DMS153 (cell line): ENCODE measurements around the gene SEMA3F.

Experiments
- DNase-seq: peaks from one replicate; lab custom pipeline; 2025; lab: John Stamatoyannopoulos, UW

SEMA3F gene

DNA sequence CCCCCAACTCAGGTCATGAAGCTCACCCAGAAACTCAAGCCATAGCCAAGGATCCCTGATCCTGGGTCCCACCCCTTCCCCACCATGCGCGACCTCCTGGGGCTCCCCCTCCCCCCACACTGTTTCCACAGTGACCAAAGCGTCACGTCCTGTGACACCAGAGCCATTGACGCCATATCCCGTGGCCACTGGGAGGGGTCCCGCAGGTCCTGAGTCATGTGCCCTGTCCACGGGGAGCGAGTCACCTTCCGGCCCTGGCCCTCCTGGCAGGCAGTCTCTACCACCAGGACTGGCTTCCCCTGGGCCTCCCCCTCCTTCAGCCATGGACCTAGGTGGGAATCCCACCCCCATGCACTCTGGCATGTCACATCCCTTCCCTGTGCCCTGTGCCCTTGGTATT lies 15.6 kb downstream of the SEMA3F start:
- DNase-seq, result no peak

DNA sequence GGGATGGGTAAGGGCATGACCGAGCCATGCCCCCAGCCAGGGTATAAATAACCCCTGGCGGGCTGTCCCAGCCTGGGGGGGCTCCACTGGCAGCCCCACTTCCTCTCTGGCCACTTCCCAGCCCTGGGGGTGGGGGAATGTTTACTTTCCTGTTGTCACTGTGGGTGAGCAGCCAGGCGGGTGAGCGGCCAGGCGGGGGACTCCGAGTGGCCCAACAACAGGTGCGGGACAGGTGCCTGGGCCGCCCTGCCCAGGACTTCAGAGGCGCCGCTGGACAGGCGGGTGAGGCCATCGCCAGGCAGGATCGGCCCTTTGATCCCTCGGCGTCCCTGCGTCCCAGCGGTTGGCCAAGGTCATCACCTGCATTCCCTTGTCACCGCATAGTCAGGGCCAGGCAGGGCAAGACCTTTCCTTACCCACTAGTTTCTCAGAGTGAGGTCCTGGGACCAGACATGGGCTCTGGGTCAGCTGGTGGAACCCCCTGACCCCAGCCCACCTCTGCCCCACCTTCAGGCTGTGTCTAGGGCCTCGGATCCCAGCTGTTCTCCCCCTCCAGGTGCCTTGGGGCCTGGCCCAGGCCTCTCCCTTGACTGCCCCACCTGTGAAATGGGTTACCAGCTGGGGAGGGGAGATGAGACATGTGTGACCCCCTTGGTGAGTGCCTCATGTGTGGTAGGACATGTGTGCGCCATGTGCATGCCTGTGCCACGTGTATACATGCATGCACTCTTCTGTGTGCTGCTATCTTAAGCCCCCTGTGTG lies 16.6 kb downstream of the SEMA3F start:
- no peak for DNase-seq

DNA sequence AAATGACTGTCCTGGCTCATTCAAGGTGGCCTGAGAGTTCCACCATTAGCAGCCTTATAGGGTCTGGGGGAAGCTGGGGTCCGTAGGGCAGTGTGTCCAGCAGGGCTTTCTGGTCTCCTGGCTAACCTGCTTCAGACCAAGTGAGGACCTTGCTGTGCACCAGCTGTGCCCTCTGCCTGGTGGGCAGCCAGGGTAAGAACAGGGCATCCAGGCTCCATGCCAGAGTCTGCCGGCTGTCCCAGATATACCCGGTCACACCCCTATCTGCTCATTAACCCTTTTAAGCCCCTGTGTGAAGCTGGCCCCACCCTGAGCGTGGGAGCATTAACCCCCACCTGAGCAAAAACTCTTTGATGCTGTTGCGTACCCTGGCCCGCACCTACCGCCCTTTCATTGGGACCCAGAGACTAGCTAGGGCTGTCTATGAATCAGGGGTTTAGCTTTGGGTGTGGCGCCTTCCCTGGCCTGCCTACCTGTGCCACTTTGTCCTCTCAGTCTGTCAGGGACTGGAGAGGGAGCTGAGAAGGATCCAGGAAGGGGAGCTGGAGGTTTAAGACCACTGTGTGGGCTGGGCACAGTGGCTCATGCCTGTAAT lies 17.6 kb downstream of the SEMA3F start:
- no peak for DNase-seq

DNA sequence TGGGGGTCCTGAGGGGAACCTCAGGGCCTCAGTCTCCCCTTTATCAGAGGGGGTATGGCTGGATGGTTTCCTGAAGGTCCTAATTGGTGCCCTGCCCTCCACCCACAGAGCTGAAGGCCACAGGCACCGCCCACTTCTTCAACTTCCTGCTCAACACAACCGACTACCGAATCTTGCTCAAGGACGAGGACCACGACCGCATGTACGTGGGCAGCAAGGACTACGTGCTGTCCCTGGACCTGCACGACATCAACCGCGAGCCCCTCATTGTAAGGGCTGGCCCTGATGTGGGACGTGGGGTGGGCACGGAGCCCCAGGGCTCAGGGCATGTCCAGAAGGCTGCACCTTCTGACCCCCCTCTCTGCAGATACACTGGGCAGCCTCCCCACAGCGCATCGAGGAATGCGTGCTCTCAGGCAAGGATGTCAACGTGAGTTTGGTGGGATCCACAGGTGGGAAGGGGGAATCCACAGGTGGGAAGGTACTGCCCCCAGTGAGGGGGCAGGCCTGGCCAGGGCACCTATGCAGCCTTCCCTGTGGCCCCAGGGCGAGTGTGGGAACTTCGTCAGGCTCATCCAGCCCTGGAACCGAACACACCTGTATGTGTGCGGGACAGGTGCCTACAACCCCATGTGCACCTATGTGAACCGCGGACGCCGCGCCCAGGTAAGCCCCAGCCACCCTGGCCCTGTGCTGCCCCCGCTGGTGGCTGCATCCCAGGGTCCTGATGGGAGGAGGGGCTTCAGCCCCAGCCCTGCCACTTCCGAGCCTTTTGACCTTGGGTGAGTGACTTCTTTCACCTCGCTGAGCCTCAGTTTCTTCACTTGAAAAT lies 18.8 kb downstream of the SEMA3F start:
- DNase-seq, result no peak

DNA sequence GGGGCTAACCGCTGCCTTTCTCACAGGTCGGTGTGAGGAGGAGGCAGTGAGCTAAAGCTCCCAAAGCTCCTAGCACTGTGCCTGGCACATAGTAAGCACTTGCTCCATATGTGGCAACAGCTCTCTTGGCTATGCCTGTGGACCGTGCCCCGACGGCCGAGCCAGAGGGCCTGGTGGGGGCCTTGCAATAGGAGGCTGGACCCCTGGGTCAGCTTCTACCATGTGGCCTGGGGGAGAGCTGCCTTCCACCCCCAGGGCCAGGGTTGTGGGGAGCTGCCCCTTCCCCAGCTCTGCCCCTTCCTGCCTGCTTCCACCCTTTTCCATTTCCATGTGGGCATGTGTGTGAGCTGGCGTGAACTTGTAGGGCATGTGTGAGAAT lies 19.4 kb downstream of the SEMA3F start:
- no peak for DNase-seq

DNA sequence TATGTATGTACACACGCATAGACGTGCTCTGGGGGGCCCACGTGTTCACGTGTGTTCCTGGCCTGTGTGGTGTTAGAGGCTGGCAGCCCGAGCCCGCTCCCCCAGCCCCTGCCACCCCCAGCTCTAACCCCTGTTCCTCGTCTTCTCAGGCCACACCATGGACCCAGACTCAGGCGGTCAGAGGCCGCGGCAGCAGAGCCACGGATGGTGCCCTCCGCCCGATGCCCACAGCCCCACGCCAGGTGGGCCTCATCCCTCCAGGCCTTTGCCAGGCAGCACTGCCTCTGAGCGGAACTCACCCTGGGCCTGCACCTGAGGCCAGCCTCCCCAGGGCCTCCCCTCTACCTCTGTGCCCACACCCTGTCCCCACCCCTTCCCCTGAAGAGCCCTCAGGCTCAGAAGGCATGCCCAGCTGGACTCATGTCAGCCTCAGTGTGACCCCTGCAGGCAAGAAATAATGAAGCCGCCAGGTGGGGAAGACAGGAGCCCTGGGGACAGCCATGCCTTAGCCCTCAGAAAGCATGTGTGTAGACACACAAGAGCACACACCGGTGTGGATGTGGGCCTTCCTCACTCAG lies 19.9 kb downstream of the SEMA3F start:
- DNase-seq, result no peak

DNA sequence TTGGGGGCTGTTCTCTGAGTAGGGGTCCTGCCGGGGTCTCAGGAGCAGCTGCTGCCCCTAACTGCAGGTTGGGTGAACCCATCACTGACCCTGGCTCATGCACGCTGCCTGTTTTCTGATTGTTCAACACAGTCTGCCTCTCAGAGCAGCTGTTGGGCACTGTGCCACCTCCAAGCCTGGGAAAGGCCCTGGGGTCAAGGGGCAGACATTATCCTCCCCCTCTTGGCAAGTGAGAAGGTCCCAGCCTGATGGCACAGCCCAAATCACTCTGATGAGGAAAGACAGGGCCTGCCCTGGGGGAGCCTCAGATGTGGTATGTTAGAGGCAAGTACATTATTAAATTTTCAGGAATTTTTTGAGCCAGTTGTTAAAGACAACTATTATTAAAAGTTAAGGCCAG lies 22.2 kb downstream of the SEMA3F start:
- DNase-seq, result no peak

DNA sequence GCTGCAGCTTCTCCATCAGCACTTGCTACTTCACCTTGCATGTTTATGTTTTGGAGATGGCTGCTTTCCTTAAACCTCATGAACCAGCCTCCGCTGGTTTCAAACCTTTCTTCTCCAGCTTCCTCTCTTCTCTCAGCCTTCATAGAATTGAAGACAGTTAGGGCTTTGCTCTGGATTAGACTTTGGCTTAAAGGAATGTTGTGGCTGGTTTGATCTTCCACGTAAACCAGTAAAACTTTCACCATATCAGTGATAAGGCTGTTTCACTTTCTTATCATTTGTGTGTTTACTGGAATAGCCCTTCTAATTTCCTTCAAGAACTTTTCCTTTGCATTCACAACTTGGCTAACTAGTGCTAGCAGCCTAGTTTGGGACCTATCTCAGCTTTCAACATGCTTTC lies 24.6 kb downstream of the SEMA3F start:
- DNase-seq, result no peak

DNA sequence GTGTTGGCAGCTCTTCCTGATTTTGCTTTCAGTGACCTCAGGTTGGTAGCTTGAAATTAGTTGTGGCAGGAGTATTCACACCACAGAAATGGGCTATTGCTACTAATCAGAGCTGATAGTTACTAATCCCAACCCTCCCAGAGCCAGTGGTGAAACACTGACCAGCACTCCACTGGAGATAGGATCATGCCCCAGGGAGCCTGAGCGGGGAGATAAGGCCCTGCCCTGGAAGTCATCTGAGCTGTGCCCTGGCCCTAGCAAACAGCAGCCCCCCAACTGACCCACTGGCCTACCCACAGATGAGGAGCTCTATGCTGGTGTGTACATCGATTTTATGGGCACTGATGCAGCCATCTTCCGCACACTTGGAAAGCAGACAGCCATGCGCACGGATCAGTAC lies 26.9 kb downstream of the SEMA3F start:
- no peak for DNase-seq

DNA sequence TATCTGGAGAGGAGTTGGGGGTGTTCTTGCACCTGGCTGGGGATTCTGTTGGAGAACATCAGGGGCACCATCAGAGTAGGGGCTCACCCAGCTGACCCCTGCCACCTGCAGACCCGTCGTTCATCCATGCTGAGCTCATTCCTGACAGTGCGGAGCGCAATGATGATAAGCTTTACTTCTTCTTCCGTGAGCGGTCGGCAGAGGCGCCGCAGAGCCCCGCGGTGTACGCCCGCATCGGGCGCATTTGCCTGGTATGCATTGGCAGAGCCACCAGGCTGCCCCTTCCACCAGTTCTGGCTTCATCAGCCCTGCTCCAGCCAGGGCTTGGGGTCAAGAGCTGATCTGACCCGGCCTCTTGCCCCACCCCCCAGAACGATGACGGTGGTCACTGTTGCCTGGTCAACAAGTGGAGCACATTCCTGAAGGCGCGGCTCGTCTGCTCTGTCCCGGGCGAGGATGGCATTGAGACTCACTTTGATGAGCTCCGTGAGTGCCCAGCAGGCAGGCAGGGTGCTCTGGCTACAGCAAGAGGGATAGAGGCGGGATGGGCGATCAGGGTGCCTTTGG lies 27.5 kb downstream of the SEMA3F start:
- DNase-seq, result no peak

DNA sequence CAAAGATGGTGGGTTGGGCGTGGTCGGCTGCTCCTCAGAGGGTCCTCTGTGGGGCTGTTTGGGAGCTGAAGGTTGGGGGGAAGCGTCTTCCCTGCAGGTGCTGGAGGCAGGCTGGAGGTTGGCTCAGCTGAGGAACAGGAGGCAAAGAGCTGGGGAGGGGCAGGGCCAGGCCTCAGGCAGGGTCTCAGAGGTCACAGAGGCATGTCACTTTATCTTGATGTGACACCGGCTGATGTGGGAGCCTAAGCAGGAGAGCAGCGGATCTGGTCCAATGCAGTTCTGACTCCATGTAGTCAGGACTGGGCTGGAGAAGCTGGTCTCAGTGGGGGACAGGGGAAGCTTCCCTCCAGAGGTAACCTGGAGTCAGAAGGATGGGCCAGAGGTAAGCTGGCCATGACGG lies 28.6 kb downstream of the SEMA3F start:
- no peak for DNase-seq

DNA sequence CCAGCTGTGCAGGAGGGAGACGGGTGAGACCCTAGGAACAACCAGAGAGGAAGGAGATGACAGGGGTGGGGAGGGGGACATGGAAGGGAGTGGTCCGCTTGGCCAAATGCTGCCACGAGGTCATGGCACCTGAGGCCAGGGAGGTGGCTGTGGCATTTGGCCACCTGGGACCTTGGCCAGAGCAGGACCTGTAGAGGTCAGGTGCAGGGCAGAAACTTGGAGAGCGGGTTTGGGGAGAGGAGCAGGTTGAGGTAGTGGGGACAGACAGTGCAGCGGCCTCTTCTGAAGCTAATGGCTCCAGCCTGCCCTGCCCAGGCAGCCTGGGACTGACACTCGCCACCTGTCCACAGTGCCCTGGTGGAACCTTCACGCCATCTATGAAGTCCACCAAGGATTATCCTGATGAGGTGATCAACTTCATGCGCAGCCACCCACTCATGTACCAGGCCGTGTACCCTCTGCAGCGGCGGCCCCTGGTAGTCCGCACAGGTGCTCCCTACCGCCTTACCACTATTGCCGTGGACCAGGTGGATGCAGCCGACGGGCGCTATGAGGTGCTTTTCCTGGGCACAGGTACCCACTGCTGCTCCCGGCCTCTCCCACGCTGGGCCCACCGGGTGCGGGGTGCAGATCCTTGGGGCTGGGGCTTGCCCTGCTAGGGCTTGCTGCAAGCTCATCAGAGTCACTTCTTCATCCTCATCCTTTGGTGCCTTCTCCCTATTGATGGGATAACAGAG lies 29.3 kb downstream of the SEMA3F start:
- no peak for DNase-seq

DNA sequence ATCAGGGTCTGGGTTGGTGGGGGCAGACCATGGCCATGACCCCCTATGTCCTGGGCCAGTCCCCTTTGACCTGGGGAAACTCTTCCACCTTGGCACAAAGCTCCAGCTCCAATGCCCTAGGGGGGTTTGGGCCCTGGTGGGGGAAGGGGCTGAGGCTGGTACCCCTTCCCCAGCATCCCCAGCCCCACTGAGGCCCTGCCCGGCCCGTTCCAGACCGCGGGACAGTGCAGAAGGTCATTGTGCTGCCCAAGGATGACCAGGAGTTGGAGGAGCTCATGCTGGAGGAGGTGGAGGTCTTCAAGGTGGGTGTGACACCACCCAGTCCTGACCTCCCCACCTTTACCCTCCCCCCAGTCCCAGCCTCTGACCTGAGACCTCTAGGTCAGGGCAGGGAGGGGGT lies 30.1 kb downstream of the SEMA3F start:
- DNase-seq, result no peak

DNA sequence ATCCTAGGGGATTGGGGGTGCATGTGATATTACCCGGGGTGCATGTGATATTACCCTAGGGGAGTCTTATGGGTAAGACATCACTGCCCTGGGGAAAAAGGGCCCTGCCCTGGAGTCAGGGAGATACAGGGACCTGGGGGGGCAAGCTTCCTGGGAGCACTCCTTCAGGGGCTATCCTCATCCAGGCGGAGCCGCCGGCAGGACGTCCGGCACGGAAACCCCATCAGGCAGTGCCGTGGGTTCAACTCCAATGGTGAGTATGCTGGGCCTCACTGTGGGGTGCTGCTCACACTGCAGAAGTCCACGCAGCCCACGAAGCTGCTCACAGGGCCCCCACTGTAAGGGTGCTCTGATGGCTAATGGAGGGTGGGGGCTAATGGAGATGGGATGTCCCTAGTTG lies 31.0 kb downstream of the SEMA3F start:
- no peak for DNase-seq

DNA sequence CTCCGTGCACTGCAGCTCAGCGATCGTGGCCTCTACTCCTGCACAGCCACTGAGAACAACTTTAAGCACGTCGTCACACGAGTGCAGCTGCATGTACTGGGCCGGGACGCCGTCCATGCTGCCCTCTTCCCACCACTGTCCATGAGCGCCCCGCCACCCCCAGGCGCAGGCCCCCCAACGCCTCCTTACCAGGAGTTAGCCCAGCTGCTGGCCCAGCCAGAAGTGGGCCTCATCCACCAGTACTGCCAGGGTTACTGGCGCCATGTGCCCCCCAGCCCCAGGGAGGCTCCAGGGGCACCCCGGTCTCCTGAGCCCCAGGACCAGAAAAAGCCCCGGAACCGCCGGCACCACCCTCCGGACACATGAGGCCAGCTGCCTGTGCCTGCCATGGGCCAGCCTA lies 32.6 kb downstream of the SEMA3F start:
- no peak for DNase-seq

DNA sequence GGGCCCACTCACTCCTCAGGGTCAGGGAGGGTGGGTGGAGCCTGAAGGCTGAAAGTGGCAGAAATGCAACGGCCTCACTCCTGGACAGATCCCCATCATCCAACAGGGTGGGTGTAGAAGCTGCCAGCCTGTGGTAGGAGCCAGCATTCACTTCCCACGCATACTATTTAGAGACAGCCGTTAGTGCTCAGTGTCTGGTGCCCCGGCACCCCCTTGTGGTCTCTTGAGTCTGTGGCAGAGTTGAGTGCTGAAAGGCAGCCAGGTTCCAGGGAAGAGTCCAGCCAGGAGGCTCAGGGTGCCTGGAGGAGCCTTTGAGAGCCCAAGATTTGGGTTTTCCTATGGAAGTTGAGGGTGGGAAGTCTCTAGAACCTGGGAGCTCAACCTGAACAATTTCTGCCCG lies 34.1 kb downstream of the SEMA3F start:
- no peak for DNase-seq

DNA sequence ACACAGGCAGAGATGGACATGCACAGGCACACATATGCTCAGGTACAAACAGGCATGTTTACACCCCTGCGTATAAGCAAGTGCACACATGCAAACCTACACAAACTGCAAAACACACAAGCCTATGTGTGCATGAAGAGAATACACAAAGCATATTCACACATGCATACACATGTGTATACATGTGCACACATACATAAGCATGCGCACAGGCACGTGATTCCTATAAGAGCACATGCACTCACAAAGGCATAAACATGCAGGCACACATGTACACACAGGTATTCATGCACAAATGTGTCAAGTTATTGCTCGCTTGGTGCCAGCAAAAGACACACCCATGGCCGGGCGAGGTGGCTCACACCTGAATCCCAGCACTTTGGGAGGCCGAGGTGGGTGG lies 34.9 kb downstream of the SEMA3F start:
- DNase-seq, result no peak

DNA sequence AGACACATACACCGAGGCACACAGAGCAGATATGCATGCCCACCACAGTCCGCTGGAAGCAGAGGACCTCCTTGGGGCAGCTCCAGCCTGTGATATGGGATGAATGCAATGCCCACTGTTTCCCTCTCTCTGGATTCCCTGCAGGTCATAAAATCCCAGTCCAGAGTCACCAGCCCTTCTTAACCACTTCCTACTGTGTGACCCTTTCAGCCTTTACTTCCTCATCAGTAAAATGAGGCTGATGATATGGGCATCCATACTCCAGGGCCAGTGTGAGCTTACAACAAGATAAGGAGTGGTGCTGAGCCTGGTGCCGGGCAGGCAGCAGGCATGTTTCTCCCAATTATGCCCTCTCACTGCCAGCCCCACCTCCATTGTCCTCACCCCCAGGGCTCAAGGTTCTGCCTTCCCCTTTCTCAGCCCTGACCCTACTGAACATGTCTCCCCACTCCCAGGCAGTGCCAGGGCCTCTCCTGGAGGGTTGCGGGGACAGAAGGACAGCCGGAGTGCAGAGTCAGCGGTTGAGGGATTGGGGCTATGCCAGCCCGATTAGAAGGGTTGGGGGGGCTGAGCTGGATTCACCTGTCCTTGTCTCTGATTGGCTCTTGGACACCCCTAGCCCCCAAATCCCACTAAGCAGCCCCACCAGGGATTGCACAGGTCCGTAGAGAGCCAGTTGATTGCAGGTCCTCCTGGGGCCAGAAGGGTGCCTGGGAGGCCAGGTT lies 36.0 kb downstream of the SEMA3F start, which contains the start of gene GNAT1:
Gene GNAT1 (plus strand): TSS at position 675 of the 725 bp plus-strand sequence. CDS start 116 bp downstream, outside the sequence.
- DNase-seq, result no peak

DNA sequence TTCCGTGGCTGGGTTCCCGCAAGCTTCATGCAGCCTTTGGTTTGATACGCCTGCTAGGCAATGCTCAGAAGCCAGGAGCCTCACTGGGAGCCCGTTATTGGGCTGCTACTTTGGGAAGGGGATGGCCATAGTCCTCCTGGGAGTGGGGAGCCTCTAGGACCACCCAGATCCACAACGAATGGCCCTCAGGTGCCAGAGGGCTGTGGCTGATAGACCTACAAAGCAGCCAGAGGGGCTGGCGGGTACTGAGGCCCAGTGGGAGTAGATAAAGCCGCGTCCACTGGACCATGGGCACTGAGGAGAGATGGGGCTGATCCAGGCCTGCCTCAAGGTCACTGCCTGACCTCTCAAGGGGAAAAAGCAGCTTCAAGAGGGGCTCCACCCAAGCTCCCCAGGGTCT lies 37.0 kb downstream of the SEMA3F start:
- no peak for DNase-seq

DNA sequence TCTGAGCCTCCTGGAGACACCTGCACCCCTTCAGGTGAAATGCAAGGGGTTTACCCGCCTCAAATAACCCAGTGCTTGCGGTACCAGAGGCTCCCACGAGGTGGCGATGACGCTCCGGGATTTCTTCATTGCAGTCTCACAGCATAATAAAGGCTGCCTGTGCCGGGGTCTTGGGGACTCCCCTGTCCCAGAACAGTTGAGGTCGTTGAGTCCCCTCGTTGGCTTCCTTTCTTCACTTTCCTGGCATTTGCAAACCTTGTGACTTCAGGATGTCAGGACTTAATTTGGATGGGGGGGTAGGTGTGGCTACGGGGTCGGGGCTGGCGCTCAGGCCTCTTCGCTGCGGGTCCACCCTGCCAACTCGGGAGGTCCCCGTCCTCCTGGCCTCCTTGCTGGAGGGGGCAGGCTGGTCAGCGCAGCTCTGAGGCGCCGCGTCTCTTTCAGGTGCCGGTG lies 37.6 kb downstream of the SEMA3F start:
- no peak for DNase-seq

DNA sequence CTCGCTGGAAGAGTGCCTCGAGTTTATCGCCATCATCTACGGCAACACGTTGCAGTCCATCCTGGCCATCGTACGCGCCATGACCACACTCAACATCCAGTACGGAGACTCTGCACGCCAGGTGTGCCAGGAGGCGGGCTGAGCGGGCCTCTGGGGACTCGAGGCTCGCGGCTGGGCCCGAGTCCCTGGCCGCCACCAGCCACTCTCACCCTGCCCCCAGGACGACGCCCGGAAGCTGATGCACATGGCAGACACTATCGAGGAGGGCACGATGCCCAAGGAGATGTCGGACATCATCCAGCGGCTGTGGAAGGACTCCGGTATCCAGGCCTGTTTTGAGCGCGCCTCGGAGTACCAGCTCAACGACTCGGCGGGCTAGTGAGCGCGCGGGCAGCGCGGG lies 38.2 kb downstream of the SEMA3F start:
- DNase-seq, result no peak
